LNCaP clone FGC (cell line): ENCODE measurements around the gene ALKBH8.

Experiments used
- DNase-seq: peaks from one replicate; pipeline ENCODE4 v3.0.0-alpha.2; 2011; ENCODE audit warnings: low read depth
- H3K4me3 ChIP-seq: 2 replicates; pipeline ENCODE4 v1.5.1; 2011; ENCODE audit warnings: mild to moderate bottlenecking, low read depth, low read length, control low read depth
- CTCF ChIP-seq: IDR thresholded peaks from 2 replicates; pipeline ENCODE4 v1.5.1; 2012; ENCODE audit warnings: mild to moderate bottlenecking; ENCODE audit not compliant: control insufficient read depth, insufficient read depth; ENCODE audit errors: extremely low read depth

Gene ALKBH8

DNA sequence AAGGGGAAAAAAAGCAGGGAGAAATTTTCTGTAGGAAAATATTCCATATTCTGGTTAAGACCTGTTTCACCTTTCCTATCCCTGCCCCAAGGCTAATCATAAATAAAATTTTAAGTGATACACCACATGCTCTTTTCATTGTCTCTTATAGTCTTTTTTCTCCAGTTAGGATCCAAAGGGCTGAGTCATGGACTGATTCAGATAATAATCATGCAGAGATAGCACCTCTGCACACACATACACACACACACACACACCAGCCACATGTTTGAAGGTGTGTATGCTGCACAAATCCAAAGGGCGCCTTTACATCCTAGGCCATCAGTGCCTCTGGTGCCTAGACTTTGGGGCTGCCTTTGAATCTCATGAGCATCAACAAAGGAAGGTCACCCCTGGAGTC, 72.4 kb downstream of the ALKBH8 start:
- no peak for TF ChIP-seq CTCF
- no peak for DNase-seq
- H3K4me3 ChIP-seq, result no peak overlapping the region

GRCh38 chr11:107490836-107491235, 74.7 kb downstream of the ALKBH8 start:
- no peak overlapping the region for H3K4me3 ChIP-seq
- TF ChIP-seq CTCF, result no peak
- no peak for DNase-seq

DNA sequence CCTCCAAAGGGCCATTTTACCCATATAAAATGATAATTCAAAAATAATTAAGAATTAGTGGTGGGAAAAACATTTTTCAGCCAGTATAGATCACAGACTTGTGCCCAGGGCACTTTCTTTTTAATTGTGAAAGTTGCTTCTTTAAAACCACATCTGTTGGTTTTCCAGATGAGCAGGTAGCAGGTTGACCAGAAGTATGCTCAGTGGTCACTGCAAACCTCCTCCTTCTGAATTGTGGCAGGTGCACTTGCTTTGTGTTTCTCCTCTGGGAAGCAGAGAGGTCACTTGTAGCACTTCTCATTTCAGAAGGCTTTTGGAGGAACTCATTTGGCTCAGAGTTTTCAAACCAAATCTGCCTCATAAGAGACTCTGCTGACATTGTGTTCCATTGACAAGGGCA, 83.3 kb downstream of the ALKBH8 start:
- H3K4me3 ChIP-seq, result no peak overlapping the region
- no peak for DNase-seq
- TF ChIP-seq CTCF, result no peak

DNA sequence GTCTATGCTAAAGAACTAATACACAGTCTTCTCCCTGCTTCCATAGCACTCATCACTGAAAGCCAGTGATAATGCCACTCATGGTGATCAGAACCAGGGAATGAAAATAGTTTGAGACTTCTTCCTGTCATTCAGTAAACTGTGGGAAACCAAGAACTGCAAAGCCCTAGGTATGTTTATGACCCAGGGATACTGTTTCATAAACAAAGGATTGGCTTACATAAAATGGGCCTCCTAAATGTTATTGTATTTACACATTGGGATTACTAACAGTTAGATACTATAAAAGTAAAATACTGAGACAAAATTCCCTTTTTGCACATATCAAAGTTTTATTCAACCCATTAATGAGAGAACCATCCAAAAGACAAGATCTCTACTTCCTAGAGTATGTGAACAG, 86.6 kb downstream of the ALKBH8 start:
- TF ChIP-seq CTCF, result no peak
- no peak overlapping the region for H3K4me3 ChIP-seq
- DNase-seq, result no peak

DNA sequence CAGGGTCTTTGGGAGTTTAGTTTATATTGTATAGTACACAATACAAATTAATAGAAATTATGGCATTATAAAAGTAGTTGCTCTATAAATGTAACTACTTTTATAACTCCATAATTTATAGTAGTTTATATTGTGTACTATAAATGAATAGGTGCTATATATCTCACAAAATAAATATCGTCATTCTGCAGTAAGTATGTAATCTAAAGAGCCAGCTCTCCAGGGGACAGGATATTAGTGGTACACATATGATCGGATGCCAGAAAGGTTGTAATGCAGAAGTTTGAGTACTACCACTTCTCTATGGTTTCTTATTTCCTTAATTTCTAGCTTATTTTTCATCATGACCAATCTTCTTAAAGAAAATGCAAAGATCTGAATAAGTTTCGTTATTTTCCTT, 87.7 kb downstream of the ALKBH8 start:
- no peak for TF ChIP-seq CTCF
- DNase-seq, result no peak
- no peak overlapping the region for H3K4me3 ChIP-seq

DNA sequence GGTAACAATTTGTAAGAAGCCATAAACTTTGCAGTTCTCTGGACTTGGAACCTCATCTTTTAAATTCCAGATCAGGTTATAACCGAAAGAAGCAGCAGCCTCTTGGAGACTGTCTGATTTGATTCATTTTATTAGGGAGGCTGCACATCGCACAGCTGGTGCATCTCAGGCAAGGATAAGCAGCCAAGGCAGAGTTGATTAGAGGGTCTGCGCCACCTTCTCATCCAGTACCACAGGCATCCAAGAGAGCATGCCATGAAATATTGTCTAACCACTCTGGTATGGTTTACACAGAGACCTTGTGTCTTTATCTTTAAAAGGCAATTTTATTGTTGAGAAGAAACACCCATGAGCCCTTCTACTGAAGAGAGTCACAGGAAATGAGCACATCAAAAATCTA, 91.7 kb downstream of the ALKBH8 start:
- no peak overlapping the region for H3K4me3 ChIP-seq
- no peak for TF ChIP-seq CTCF
- DNase-seq, result no peak

GRCh38 chr11:107472966-107473365, 92.6 kb downstream of the ALKBH8 start:
- DNase-seq, result no peak
- H3K4me3 ChIP-seq, result no peak overlapping the region
- no peak for TF ChIP-seq CTCF
